ENCODE results near the gene IL13.

The IL13 gene

DNA sequence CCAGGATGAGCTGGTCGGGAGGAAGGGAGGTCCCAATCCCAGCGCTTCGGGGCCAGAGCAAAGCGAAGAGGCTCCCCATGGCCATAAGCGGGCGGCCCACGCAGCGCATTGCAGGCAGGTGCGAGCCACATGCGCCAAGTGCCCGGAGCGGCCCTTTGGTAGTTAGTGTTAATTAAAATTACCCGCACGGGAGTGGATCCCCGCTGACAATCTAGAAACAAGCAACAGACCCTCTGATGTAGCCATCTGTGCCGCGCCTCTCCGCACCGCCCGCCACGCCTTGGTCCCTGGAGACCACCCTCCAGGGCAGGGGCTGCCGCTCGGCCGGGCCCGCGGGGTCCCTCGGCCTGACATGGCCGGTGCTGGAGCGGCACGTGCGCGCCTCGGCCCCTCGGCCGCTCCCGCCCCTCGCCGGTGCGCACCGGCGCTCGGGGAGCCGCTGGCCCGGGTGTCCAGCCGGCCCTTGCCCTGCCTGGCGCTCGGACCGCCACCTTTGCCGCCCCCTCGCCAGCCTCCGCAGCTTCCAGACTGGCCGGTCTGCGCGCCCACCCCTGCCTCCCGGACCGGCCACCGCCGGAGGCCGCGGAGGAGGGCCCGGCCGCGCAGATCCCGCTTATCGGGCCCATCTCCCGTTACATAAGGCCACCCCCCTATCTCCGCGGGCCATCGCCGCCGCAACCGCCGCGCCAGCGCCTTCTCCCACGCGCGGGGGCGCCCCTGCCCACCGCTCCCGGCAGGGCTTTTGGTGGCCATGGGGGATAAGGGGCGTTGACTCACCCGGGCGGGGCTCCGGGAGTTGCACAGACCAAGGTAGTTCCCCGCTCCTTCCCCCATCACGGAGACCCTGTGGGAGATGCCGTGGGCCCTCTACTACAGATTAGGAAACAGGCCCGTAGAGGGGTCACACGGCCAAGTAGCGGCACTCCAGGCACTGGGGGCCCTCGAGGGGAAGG is 1.9 kb upstream of the IL13 start:
- DNase-seq (ENCODE audit: low read depth in 2 of 2): no peak

DNA sequence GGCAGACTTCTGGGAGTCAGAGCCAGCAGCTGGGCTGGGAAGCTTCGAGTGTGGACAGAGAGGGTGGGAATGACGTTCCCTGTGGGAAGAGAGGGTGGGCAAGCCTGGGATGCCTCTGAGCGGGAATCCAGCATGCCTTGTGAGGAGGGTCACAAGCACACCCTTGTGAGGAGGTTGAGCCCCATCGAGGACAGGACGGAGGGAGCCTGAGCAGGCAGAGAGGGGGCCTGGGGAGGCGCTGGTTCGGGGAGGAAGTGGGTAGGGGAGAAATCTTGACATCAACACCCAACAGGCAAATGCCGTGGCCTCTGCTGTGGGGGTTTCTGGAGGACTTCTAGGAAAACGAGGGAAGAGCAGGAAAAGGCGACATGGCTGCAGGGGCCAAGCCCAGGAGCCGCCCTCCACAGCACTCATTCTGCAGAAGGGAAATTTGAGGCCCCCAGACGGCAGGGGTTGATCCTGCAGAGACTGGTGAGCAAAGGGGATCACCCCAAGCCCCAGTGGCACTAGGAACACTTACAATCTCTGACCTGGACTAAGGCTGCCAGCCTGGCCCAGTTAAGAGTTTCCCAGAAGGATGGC is 1.1 kb upstream of the IL13 start:
- no peak for DNase-seq (ENCODE audit: low read depth in 2 of 2)

DNA sequence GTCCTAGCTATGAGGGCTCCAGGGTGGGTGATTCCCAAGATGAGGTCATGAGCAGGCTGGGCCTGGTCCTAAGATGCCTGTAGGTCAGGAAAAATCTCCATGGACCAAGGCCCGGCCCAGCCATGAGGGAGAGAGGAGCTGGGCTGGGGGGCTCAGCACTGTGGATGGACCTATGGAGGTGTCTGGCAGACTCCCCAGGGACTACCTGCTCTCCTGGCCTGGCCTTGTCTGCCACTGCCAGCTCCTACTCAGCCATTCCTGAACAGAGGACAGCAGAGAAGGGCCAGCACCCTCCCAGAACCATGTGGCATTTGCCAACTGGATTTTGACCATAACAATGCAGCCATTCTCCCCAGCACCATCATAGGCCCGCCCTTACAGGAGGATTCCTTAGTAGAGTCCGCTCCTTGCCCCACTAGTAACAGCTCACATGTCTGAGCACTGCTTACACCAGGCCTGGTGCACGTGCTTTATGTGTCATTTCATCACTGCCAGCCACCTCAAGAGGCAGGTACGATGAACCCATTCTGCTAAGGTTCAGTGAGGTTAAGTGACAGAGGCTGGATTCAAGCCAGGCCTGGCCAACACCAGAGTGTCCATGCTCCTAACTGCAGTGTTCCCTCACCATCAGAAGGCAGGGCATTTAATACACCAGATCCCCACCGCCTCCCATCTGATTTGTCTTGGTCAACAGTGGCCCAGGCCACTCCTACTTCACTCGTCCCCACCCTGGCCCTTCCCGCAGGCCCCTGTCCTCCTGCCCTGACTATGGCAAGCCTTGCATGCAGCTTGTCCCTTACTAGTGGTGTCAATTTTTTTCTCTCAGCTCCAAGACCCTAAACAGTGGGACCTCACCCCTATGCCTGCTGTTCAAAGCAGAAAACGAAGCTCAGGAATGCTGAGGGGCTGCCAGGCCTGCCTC is 669 bp downstream of the IL13 start:
- no peak for DNase-seq (ENCODE audit: low read depth in 2 of 2)

DNA sequence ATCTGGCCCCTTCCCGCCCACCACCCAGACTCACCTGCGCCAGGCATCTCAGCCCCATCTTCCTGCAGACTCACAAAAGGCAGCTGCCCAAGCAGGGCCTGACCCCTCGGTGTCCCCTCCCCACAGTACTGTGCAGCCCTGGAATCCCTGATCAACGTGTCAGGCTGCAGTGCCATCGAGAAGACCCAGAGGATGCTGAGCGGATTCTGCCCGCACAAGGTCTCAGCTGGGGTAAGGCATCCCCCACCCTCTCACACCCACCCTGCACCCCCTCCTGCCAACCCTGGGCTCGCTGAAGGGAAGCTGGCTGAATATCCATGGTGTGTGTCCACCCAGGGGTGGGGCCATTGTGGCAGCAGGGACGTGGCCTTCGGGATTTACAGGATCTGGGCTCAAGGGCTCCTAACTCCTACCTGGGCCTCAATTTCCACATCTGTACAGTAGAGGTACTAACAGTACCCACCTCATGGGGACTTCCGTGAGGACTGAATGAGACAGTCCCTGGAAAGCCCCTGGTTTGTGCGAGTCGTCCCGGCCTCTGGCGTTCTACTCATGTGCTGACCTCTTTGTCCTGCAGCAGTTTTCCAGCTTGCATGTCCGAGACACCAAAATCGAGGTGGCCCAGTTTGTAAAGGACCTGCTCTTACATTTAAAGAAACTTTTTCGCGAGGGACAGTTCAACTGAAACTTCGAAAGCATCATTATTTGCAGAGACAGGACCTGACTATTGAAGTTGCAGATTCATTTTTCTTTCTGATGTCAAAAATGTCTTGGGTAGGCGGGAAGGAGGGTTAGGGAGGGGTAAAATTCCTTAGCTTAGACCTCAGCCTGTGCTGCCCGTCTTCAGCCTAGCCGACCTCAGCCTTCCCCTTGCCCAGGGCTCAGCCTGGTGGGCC is 1.9 kb downstream of the IL13 start:
- no peak for DNase-seq (ENCODE audit: low read depth in 2 of 2)

DNA sequence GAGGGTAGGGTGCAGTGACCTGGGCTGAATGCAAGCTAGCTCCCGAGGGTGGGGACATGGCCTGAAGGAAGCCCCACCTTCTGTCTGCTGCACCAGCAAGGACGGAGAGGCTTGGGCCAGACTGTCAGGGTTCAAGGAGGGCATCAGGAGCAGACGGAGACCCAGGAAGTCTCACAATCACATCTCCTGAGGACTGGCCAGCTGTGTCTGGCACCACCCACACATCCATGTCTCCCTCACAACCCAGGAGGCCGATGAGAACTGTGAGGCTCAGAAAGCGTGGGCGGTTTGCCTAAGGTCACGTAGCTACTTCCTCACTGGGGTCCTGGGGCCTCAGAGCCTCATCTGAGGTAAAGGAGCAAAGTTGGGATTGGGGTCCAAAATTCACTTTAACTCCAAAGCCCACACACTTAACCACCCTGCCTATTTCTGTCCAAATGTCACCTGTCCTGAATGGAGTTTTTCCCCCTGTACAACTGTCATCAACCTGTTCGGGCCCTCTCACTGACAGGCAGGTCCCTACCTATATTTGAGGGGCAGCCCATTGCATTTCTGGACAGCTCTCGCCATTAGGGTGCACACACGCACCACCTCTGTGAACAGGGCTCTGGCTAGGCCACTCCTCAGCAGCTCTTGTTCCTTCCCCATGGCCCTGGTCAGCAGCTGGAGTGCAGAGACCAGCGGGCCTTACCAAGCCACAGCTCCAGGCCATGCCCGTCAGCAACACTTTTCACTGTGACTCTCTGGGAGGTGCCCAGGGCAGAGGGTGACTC is 3.4 kb downstream of the IL13 start:
- DNase-seq (ENCODE audit: low read depth in 2 of 2): no peak

DNA sequence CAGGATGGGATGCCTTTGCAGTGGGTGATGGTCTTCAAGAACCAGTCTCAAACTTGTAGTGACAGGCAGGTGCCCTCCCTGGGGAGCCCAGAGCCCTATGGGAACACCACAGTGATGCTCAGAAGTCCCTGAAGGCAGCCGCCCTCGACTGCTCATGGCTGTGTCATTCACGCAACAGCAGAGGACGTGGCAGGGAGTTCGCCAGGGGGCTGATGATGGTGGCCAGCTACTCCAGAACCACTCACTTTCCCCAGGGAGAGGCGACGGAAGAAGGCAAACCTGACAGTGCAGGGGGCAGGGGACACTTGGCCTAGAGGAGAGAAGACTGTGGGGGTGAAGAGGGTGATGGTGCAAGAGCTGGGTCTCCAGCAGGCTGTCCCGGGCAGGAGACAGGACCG is 4.0 kb downstream of the IL13 start:
- DNase-seq (ENCODE audit: low read depth in 2 of 2): no peak

DNA sequence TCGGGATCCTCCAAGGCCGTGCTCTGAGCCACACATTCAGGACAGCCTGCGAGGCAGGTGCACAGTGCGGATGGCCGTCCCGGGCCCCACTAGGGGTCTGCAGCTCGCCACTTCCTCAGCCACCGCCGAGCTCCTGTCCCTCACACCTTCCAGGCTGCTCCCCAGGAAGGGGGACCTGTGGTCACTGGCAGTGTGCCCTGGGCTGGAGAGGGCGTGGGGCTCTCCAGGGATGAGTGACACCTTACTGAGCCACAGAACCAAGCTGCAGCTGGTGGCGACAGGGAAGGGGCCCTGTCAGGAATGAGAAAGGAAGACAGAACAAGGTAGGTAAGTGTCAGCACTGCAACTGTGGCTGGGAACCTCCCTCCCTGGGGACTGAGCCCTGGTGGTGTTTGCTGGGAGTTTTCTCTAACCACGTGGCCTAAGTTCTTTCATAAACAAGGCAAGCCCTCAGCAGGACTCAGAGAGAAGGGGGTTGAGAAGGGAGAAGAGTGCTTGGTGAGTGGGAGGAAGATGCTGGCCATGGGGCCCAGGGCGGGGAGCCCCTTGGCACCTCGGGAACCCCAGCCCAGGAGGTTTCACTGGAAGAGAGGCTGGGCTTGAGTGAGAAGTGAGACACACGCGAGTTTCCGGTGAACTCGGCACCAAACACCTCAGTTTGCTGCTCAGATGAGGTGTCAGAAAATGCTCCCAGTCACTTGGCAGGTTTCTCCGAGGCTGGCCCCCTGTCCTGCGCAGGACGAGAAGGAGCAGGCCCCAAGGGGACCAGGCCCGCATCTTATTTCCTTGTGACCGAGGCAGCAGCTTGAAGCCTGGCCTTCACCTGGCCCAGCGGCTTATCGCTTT is 5.2 kb downstream of the IL13 start:
- DNase-seq (ENCODE audit: low read depth in 2 of 2): peak; percentile 41 to 61

DNA sequence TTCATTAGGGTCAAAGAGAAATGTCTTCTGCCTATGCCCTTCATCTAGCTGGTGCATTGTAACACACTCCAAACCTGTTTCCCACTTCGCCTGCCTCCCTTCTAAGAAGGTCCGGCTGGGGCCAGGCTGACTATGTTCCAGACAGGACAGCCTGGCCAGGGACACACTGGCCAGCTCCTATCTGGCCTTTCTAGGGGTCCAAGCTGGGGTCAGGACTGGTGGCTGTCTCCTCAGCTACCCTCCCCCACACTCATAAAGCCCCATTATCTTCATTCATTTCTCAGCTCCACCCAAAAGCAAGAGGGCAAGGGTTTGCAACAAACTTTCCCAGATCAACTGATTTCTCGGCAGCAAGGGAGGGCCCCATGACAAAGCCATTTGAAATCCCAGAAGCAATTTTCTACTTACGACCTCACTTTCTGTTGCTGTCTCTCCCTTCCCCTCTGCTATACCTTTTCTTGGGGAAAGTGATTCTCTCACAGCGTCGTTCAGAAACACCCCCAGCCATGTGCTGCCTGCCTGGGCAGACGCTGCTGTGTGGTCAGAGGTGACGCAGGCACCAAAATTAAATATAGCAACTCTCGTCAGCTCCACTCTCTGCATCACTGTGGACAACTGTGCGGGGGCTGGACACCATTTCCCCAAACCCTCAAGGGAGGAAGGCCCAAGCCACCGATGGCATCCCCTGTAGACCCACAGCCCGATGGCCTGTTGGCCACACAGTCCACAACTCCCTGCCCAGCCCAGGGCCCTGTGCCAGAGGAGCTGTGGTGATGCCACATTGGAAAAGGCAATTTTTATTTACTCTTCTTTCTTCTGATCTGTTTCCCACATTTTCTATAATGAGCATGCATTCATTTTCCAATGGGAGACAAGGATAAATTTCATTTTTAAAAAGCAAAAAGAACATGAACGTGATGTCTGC is 6.1 kb downstream of the IL13 start:
- DNase-seq (ENCODE audit: low read depth in 2 of 2): no peak

DNA sequence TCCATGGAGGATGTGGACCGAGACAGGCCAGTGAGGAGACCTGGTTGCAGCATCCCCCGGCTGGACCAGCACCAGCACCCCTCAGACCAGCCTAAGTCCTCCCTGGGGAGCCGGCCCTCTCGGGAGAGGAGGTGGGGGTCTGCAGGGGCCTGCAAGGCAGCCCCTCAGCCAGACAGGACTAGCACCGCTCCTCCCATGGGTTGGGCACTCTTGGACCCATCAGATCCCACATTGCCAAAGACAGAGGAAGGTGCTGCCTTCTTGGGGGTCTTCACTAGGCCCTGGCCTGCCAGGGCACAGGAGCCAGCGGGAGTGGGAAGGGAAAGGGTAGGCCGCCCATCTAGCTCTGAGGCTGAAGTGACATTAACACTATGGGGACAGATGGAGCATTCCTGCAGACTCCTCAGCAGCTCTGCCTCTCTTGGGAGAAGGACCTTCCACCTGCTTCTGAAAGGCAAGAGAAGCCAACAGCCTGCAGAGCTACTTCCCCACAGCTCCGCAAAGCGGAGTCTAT is 6.8 kb downstream of the IL13 start:
- no peak for DNase-seq (ENCODE audit: low read depth in 2 of 2)

DNA sequence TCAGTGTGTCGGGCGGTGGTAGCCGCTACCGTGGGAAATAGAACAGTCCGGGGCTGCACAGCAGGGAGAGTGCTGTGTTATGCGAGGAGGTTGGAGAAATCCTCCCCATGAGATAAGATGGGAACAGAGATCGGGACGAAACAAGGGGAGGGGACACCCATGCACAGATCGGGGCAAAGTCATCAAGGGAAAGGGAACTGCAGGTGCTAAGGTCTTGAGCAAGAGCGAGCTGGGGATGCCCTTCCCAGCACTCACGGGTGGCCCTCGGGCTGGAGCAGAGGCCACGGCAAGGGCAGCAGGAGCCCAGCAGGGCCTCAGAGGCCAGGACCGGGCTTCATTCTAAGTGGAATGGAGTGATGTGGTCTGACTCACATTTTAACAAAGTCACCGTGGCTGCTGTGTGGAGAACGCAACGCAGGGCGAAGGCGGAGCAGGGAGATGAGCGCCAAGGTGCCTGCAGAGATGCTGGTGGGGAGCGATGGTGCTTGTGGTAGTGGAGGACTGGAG is 7.7 kb downstream of the IL13 start:
- no peak for DNase-seq (ENCODE audit: low read depth in 2 of 2)

DNA sequence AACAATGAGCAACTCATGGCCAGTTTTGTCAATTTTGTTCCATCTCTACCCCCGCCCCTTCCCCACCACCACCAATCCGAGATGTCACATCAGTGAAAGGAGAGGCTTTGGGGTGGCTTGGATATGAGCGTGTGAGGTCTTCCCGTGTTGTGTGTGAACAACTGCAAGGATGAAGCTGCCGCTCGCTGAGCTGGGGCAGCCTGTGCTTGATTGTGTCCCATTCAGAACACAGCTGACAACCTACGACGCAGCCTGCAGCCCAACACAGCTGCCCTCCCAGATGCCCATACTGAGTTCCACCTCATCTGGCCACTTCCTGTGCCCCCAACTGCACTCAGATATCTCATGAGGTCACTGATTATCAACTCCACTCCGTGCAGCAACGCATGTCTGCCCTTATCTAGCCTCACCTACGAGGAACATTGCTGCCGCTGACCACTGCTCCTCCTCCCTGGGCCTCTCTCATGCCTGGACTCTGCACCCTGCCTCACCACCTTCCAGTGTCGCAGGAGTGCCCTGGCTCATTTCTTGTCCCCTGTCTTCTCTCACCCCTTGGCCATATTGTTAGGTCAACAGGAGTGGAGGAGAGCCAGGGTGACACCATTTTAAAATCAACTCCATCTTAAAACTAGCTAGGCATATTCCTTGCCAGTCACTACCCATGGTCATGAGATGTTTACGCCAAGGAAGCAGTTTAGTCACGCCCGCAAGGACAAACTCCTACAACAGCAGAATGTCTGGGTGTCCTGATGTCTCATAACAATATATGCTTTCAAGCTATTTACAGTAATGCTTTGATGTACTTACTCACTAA is 8.5 kb downstream of the IL13 start:
- no peak for DNase-seq (ENCODE audit: low read depth in 2 of 2)

DNA sequence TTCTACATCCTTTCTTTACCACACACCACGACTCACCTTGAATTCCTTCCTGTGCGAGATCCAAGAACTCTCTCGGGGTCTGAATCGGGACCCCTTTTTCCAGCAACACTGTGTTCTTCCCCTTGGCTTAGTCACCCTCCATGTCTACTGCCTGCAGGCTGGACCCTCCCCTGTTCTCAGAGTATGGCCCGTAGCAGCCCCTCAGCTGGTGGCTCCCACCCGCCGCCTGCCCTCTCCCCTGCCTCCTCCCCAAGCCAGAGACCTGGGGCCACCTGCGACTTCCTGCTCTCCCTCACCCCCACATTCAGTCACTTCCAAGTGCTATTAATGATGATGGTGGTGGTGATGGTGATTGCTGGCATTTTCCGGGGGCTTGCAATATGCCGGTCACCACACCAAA is 9.3 kb downstream of the IL13 start:
- no peak for DNase-seq (ENCODE audit: low read depth in 2 of 2)

DNA sequence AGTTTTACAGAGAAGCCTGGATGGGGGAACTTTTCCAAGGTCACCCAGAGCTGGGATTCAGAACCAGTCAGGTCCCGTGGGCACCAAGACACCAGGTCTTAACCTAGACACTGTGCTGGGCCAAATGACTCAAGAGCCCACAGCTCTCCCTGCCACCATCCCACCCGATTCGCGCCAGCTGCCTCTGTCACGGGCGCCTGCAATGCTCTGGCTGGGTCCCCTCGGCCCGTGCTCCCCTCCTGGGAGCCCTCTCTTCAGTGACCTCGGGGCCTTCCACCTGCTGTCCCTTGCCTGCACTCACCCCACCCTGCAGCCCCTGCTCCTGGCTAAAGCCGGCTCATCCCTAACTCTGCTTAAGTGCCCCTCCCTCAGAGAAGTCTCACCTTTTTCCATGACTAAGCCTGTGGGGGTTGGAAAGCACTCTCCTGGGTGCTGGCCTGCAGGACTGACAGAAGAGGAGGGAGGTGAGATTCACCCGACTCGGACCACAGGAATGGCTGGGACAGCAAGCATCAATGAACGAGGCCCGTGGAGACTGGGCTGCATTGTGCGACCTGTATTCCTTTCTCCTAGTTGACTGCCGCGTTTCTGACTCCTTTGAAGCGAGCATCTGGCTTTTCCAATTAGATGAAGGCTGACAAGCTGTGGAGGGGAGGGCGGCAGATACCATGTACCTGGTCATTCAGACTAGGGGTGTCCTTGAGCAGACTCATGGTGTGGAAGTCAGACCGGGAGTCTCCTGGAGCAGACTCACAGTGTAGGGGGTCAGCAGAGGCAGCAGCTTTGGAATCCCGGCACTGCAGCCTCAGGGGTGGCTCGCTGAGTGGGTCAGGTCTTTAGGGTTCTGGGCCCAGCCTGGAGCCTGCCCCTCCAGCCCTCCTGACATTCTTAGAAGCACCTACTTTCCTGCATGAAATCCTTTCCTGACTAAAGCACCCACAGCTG is 10.1 kb downstream of the IL13 start:
- DNase-seq (ENCODE audit: low read depth in 2 of 2): no peak

DNA sequence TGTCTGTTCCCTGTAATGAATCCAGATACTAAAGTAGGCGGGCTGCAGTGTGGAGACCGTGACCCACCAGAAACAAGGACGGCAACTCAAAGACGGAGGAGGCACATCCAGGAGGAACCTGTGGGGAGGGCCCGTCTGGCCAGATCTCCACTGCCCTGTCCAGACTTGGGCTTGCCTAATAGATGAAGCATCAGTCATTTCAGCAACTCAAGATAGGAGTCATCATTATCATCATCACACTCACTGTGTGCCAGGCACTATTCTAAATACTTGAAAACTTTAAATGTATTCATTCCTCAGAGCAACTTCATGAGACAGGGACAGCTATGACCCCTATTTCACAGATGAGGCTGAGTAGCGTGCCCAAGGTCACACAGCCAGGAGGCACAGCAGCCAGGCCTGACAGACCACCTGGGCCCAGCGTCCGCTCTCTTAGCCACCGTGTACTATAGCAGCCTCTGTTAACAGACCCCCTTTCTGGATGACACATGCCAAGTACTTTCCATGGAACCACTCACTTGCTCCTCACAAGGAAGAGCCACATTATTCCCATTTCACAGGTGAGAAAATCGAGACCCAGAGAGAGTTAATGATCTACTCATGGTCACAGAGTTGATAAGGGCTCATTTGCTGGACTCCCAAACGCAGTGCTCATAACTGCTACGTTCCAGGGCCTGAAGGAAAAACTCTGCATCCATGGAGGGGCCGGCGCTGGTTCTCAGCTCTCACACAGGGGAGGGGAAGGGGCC is 10.9 kb downstream of the IL13 start:
- DNase-seq (ENCODE audit: low read depth in 2 of 2): no peak

DNA sequence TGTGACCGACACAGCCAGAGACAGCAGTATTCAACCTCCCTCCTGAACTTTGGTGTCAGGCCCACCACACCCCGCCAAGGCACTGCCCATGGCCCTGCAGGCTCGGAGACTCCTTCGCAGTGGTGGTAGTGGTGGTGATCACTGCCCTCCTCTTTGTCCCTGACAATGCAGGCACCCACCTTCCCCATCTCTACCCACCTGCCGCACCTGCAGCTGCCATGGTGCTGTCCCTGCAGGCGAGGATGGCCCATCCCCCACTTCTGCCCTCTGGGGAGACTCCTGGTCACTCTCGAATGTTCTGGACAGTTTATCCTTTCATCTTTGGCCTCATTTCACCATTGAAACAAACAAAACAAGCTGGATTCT is 11.5 kb downstream of the IL13 start:
- DNase-seq (ENCODE audit: low read depth in 2 of 2): no peak
